Thymus (tissue), 11 donors: ENCODE data around the gene SIRPB2. TPM values are rescaled to one million over a fixed set of nuclear protein-coding genes. Genes with fewer than 3 reads are reported as not detected.

Source experiments
- DNase-seq, 9 donors: peaks; one replicate each; pipeline ENCODE4 v3.0.0-alpha.2; 2013; ENCODE audit warnings: low spot score in 9 of 9, low read depth in 6 of 9, missing footprints in 1 of 9
- H3K27ac ChIP-seq, 2 donors: one replicate each; pipeline ENCODE4 v1.5.1; 2013; ENCODE audit warnings: control low read depth in 1 of 2, low read depth in 1 of 2, low read length in 1 of 2, mild to moderate bottlenecking in 1 of 2, moderate library complexity in 1 of 2
- H3K27me3 ChIP-seq, 2 donors: one replicate each; pipeline ENCODE4 v1.5.1; 2013; ENCODE audit warnings: low read length in 1 of 2; ENCODE audit not compliant: control insufficient read depth in 2 of 2, insufficient read depth in 1 of 2
- H3K36me3 ChIP-seq, 2 donors: one replicate each; pipeline ENCODE4 v1.5.1; 2013; ENCODE audit warnings: low read length in 1 of 2, mild to moderate bottlenecking in 1 of 2, moderate library complexity in 1 of 2; ENCODE audit not compliant: control insufficient read depth in 2 of 2, insufficient read depth in 2 of 2
- H3K4me1 ChIP-seq, 2 donors: one replicate each; pipeline ENCODE4 v1.5.1; 2013; ENCODE audit warnings: low read length in 2 of 2; ENCODE audit not compliant: control insufficient read depth in 2 of 2, insufficient read depth in 2 of 2
- H3K4me3 ChIP-seq, 2 donors: one replicate each; pipeline ENCODE4 v1.5.1; 2013; ENCODE audit warnings: low read length in 2 of 2, control low read depth in 1 of 2, mild to moderate bottlenecking in 1 of 2
- H3K9me3 ChIP-seq, 2 donors: one replicate each; pipeline ENCODE4 v1.5.1; 2013; ENCODE audit warnings: low read length in 1 of 2, mild to moderate bottlenecking in 1 of 2; ENCODE audit not compliant: control insufficient read depth in 2 of 2, insufficient read depth in 1 of 2
- WGBS: extraction: QIAGEN DNeasy Blood & Tissue Kit; methylation state at CpG from one replicate; pipeline ENCODE4 v1.1.7; 2013; 5-methylcytosine and 5-hydroxymethylcytosine counted together
- polyA plus RNA-seq: library from polyadenylated mRNA; stranded (reverse); fragments of 200-250 nt; gene quantifications from one replicate; pipeline ENCODE4 v1.2.3, GENCODE V29; 2013
- total RNA-seq: library from RNA; stranded (reverse); fragments of 120-200 nt; gene quantifications from one replicate; pipeline ENCODE4 v1.2.4, GENCODE V29; 2013
- donor health status: healthy.

The SIRPB2 gene
- total and polyA plus RNA-seq, 2 donors: 1.2 to 1.7 TPM

GRCh38 chr20:1460275-1460674, 30.9 kb downstream of the SIRPB2 start:
- peaks cover 30 to 50% of the 10 kb centered on the region in 2 donors for H3K36me3 ChIP-seq
- H3K27ac ChIP-seq: no peak overlapping the region
- peaks cover 4 to 5% of the 10 kb centered on the region in 2 donors for H3K4me1 ChIP-seq
- no peaks in the 10 kb centered on the region for H3K9me3 ChIP-seq
- no peak for DNase-seq
- no peaks in the 10 kb centered on the region for H3K27me3 ChIP-seq
- no peak overlapping the region for H3K4me3 ChIP-seq
- WGBS: 98% methylated on average over 2 of the region's 2 CpGs

GRCh38 chr20:1457992-1458391, 33.2 kb downstream of the SIRPB2 start:
- H3K4me1 ChIP-seq: no peaks in the 10 kb centered on the region
- WGBS: 97% methylated on average over 2 of the region's 2 CpGs
- H3K27me3 ChIP-seq: no peaks in the 10 kb centered on the region
- no peak overlapping the region for H3K27ac ChIP-seq
- no peak overlapping the region for H3K4me3 ChIP-seq
- no peaks in the 10 kb centered on the region for H3K9me3 ChIP-seq
- DNase-seq: no peak
- H3K36me3 ChIP-seq: peaks cover 37 to 69% of the 10 kb centered on the region in 2 donors

GRCh38 chr20:1456300-1456699, 34.9 kb downstream of the SIRPB2 start:
- Histone ChIP-seq H3K9me3 (peaks cover 2 to 5% of the 10 kb centered on the region in 2 donors), H3K27me3 (no peaks in the 10 kb centered on the region), H3K27ac (no peak overlapping the region), H3K36me3 (peaks cover 52 to 83% of the 10 kb centered on the region in 2 donors), H3K4me1 (no peaks in the 10 kb centered on the region), H3K4me3 (no peak overlapping the region)
- DNase-seq: no peak
- 98% methylated on average over 5 of the region's 5 CpGs for WGBS

- H3K27ac ChIP-seq: no peak overlapping the region
- H3K4me1 ChIP-seq: no peaks in the 10 kb centered on the region
- no peak overlapping the region for H3K4me3 ChIP-seq
- no peaks in the 10 kb centered on the region for H3K27me3 ChIP-seq
- no peak for DNase-seq
- peaks cover 84 to 97% of the 10 kb centered on the region in 2 donors for H3K36me3 ChIP-seq
- H3K9me3 ChIP-seq: peaks cover 2 to 8% of the 10 kb centered on the region in 2 donors
Observed at GRCh38 chr20:1450926-1451491, 40.2 kb downstream of the SIRPB2 start.

GRCh38 chr20:1449370-1449769, 41.9 kb downstream of the SIRPB2 start:
- DNase-seq: no peak
- no peaks in the 10 kb centered on the region for H3K4me1 ChIP-seq
- H3K4me3 ChIP-seq: no peak overlapping the region
- H3K9me3 ChIP-seq: peaks cover 2 to 8% of the 10 kb centered on the region in 2 donors
- peaks cover 84 to 97% of the 10 kb centered on the region in 2 donors for H3K36me3 ChIP-seq
- no peak overlapping the region for H3K27ac ChIP-seq
- 97% methylated on average over 6 of the region's 6 CpGs for WGBS
- no peaks in the 10 kb centered on the region for H3K27me3 ChIP-seq

GRCh38 chr20:1448081-1448620, 43.1 kb downstream of the SIRPB2 start:
- no peaks in the 10 kb centered on the region for H3K27me3 ChIP-seq
- 96% methylated on average over 4 of the region's 4 CpGs for WGBS
- H3K27ac ChIP-seq: no peak overlapping the region
- H3K4me1 ChIP-seq: no peaks in the 10 kb centered on the region
- H3K4me3 ChIP-seq: no peak overlapping the region
- peaks cover 2 to 8% of the 10 kb centered on the region in 2 donors for H3K9me3 ChIP-seq
- H3K36me3 ChIP-seq: peaks cover 89 to 97% of the 10 kb centered on the region in 2 donors
- no peak for DNase-seq

GRCh38 chr20:1446536-1446935, 44.7 kb downstream of the SIRPB2 start:
- H3K36me3 ChIP-seq: peaks cover 89 to 96% of the 10 kb centered on the region in 2 donors
- H3K27ac ChIP-seq: no peak overlapping the region
- no peak overlapping the region for H3K4me3 ChIP-seq
- 96% methylated on average over 1 of the region's 1 CpG for WGBS
- peaks cover 2 to 5% of the 10 kb centered on the region in 2 donors for H3K9me3 ChIP-seq
- peaks cover under 1 to 2% of the 10 kb centered on the region in 2 donors for H3K4me1 ChIP-seq
- no peaks in the 10 kb centered on the region for H3K27me3 ChIP-seq
- DNase-seq: no peak

GRCh38 chr20:1443085-1443484, 48.1 kb downstream of the SIRPB2 start:
- WGBS: 90% methylated on average over 5 of the region's 5 CpGs
- Histone ChIP-seq H3K36me3 (peaks cover 64 to 65% of the 10 kb centered on the region in 2 donors), H3K27me3 (no peaks in the 10 kb centered on the region), H3K4me3 (no peak overlapping the region), H3K27ac (no peak overlapping the region), H3K4me1 (peaks cover 4 to 10% of the 10 kb centered on the region in 2 donors), H3K9me3 (no peaks in the 10 kb centered on the region)
- no peak for DNase-seq

GRCh38 chr20:1442304-1442703, 48.9 kb downstream of the SIRPB2 start:
- H3K27ac ChIP-seq: no peak overlapping the region
- H3K27me3 ChIP-seq: no peaks in the 10 kb centered on the region
- H3K4me1 ChIP-seq: peaks cover 4 to 10% of the 10 kb centered on the region in 2 donors
- H3K4me3 ChIP-seq: no peak overlapping the region
- H3K36me3 ChIP-seq: peaks cover 57% of the 10 kb centered on the region in 2 donors
- 98% methylated on average over 2 of the region's 2 CpGs for WGBS
- no peak for DNase-seq
- H3K9me3 ChIP-seq: no peaks in the 10 kb centered on the region
